NCI-H82 treated with DMSO at 0.1 percent for 48 hours (cell line): ENCODE data around the gene ARFGEF3.
"Not testable (repeated sequence)": the region's sequence is repeated elsewhere in the genome, so short reads cannot be mapped to it uniquely, and the experiment has no call there.

Source experiments
- DNase-seq: peaks from one replicate; lab custom pipeline; 2025; ENCODE audit not compliant: unreplicated experiment; lab: John Stamatoyannopoulos, UW

ARFGEF3 gene

DNA sequence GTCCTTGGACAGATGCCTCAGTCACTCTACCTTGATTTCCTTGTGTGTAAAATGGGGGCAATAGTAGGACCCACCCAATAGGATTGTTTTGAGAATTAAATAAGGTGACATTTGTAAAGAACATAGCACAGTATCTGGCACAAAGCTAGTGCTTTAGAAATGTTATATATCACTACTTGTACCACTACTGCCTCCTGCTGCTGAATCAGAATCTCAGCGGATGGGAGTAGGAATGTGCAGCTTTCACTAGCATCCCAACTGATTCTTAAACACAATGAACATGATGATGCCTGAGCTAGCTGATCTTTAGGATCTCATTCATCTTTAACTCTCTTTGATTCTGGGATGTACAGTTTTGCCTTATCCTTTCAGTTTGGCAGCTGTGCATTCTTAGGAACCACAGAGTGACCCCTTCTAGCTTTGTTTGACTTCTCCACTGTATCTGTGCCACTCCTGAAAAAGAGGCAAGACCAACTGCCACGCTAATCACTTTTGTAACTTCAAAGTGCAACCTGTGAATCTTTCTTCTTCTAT is 49.4 kb downstream of the ARFGEF3 start:
- DNase-seq, result no peak

DNA sequence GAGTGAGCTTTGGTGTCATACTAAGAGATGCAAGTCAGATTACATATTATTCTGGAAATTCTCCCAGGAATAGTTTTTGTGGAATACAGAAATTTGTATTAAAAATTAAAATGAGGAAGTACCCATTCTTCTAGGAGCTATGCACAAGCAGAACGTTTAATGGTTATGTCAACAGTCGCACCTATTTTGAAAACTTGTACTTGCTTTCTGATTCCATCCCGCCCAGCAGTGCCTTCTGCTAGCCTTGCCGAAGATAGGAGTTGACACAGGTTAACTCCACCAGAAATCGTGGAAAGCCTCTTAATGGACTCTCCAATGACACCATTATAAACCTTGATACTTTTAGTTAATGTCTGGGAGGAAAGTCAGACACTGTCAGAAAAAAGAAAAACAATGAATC is 49.9 kb downstream of the ARFGEF3 start:
- DNase-seq, result no peak

DNA sequence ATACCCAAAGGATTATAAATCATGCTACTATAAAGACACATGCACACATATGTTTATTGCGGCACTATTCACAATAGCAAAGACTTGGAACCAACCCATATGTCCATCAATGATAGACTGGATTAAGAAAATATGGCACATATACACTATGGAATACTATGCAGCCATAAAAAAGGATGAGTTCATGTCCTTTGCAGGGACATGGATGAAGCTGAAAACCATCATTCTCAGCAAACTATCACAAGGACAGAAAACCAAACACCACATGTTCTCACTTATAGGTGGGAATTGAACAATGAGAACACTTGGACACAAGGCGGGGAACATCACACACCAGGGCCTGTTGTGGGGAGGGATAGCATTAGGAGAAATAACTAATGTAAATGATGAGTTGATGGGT is 50.8 kb downstream of the ARFGEF3 start:
- DNase-seq, result not testable (repeated sequence)

DNA sequence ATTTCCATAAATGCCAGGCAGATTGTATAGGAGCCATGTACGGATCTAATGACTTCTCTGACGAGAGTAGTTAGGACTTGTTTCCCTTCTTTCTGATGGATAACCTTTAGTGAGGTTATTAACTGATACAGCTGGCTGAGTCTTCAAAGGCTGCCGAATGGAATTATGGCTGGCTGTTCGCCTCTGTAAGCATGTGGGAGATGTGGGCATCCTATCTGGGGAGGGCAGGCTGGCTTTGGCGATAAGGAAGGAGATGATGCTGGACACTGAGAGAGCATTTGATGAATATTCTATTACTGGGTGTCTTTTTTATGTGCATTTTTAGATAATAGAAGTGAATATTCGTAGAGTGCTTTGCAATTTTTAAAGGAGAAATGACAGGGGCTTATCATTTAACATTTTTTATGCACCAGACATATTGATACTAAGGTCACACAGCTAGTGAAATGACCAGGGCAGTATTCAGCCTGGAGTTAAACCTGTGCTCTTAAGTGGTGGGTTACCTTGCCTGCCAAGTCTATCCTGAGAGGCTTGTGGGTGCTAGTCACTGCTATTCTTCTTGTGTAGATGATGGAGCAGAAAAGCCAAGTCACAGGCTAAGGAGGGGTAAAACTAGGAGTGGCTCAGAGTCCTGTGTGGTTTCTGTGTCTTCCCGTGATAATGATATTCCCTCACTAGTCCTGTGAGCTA is 53.5 kb downstream of the ARFGEF3 start:
- no peak for DNase-seq

DNA sequence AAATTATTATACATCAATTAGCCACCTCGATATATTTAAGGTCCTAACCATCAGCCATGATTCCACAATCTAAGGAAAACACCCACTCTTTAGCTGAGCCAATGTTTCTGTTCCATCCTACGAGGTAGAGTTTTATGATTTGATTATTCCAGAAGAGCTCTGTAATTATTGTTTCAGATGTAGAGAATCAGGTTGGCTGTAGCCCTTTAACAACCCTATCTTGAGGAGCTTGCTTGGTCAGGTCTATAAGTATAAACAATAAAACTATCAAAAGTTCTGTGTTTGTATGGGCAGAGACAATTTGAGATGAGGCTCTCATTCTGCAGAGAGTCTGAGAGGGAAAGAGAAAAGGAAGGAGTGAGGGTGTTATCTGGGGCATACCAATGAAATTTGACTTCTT is 56.7 kb downstream of the ARFGEF3 start, which contains the start of gene PBOV1:
Gene PBOV1, minus strand, starts transcription at position 43 of the 400 bp plus-strand sequence. CDS start 96 bp downstream, outside the sequence.
- no peak for DNase-seq

DNA sequence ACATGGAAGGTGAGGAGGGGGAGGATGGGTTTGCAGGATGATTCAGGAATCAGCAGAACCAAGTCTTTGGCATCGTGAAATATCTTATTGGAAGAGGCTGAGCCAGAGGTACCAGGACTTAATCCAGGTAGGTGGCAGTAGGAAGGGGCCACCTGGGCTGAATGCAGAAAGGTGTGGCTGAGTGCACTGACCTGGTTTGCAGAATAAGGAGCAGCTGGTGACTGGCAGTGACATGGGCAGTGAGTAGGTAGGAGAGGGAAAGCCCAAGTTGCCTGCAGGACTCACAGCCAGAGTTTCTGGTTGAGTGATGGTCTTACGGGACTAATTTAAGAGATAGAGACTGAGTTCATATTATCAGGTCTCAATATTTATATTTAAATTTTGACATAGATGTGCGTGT is 57.7 kb downstream of the ARFGEF3 start:
- DNase-seq, result no peak

DNA sequence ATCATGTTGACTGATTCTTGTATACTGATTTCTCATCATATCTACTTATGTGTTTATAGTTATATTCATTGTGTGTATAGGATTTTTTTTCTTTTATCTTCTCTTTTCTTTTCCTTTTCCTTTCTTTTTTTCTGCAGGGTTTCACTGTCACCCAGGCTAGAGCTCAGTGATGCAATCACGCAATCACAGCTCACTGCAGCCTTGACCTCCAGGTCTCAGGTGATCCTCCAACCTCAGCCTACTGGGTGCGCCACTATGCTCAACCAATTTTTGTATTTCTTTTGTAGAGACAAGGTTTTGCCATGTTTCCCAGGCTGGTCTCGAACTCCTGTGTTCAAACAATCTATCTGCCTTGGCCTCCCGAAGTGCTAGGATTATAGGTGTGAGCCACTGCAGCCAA is 58.2 kb downstream of the ARFGEF3 start:
- DNase-seq, result no peak

DNA sequence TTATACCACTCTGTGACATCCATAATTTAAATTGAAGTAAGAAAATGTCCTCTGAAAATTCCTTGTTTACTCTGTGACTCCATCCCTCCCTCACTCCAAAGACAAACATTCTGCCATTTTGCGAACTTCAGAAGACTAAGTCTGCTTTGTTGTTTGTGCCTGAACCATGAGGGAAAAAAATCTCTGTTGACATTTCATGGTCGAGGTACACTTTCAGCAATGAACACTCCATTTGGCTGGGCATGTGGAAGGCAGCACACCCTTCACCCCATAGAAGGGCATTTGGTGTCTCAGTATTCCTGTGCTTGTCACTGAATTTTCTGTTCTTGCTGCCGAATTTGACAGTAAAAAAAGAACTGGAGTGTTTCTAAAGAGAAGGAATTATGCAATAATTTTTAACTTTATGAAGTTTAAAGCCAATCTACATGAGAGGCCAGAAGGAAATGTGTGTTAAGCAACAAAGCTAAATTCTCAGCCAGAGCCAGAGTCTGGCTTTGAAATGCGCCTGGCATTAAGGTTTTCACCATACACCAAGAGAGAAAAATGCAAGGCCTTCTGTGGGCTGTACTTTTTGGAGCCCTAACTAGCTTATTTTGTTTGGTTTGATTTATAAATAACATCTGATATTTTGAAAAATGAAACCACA is 61.3 kb downstream of the ARFGEF3 start:
- DNase-seq, result no peak

DNA sequence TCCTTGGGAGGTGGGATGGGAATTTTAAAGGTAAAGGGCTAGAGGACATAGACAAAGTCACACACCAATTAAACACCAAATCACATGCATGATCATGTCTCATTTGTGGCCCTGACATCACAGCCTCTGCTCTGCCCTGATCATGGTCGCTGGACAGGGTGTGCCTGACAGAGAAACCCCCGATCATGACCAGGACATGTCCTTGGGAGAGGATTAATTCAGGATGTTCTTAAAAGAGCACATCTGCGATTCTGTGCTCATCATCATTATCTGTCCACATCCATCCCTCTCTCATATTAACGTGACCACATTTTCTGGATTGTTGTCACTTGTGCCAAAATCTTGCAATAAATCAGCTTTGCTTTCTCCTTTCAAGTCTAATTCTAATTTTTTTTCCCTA is 64.2 kb downstream of the ARFGEF3 start:
- no peak for DNase-seq

DNA sequence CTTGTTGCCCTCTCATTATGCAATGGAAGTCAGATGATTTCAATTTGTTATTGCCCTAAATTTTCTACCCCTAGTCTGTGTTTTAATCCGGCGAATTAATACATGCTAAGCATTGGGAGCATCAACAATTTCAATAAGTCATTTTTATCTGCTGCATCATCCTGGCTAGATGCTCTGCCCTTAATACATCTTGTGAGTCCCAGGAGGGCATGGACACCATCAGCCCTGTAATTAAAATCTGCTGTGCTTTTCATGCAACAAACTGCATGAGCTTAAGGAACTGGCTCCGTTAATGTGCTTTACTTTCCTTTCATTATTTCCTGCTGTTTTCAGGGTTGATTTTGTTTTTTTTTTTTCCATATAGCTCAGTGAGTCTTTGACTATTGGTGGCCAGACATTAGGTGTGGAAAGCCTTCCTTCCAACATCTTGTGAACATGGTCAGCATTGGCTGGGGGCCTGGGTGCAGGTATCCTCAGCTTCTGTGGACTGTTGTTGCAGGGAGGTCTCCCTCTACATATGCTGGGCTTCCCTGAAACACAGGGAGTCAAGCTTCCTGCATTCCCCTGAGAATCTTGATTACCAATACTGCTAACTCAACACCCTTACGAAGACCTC is 65.1 kb downstream of the ARFGEF3 start:
- DNase-seq, result no peak

DNA sequence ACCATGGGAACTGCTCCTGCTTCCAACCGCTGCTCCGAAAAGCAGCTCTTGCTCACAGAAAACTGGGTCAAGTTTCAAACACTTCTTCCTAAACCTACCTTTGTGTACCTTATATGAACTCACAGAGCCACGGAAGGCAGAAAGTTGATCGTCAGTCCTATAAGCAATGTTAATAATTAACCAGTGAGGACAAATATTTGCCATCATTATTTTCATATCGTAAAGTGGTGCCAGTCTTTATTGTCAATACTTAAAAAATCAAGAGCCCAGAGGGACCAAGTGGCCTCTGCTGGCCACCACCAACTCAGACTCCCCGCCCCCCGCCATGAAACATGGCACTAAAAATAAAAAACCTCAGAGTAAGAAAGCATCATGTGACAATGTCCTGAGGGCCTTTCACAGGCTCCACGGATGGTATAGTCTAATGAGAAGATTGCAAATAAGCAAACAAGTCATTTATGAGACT is 65.6 kb downstream of the ARFGEF3 start:
- DNase-seq, result no peak

DNA sequence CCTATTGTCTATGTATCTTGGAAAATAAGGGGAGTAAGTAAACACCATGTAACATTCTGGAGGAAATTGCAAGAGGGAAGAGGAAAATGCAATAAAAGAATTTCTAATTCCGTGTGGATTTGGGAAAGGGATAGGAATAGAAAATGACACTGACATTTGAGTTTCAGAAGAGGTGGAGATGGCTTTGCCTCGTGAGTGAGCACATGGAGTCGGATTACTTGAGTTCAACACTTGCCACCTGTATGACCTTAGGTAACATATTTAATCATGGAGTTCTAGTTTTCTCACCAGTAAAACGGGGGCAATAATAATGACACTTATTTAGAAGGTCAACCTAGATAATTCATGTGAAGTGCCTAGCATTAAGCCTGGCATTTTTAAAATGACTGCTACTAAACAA is 67.3 kb downstream of the ARFGEF3 start:
- no peak for DNase-seq

DNA sequence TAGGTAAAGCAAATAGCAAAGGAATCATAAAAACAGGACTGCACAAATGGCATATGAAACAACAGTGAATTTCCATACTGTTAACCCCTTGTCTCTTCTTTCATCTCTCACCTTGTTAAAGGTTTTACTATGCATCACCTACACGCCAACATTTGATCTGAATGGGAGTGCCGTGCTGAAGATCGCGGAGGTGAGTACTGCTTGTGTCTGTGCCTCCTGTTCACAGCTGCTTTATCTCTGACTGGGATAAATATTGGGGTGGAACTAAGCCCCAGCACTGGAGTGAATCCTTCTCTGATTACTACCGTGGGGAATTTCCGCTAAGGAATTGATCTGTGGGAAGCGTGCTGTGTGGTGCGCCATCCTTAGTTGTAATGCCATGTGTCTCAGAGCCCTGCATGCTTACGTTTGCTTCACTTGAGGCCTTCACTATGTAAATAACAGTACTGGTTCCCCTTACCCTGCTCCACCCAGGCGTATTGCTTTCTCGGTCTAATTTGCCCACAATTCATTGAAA is 68.0 kb downstream of the ARFGEF3 start:
- DNase-seq, result no peak

DNA sequence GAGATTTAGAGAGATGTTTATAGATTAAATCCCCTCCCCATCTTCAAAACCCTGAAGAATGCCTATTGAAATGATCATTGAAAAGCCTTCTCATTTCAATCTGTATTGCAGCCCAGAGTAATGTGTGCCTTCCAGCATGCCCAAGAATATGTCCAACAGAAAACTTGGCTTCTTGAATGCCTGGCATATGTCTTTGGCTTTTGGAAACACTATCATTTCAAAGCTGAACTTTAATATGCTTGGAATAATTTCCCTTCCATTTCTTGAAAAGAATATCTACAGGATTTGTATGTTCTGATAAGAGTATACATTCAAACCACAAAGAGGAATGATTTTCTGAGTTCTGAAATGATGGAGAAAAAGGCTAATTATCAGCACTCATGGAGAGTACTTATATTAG is 68.5 kb downstream of the ARFGEF3 start:
- DNase-seq, result no peak

DNA sequence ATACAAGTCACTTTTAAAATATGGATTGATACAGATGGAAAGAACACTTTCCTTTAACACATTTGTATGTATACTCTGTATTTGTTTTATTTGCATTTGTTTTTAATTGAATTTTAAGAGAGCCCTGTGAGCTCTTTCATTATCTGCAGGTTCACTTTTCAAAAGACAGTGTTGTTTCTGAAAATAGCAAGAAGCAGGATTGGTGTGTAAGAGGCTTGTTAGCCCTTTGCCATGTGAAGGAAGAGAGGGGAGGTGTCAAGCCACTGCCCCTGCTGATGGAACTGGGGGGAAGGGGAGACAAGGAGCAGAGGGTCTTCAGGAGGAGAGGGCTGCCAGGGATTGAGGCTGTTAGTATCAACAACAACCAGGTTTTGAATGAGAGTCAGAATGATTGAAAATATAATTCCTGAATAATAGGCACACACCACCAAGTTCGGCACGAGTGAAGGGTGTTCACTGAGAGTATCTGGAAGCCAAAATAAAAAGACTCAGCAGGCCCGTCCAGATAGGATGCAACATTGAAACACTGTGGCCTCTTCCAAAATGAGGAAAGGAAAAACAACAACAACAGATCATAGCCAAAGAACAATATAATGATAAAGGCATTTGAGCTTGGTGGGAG is 69.1 kb downstream of the ARFGEF3 start:
- DNase-seq, result no peak

DNA sequence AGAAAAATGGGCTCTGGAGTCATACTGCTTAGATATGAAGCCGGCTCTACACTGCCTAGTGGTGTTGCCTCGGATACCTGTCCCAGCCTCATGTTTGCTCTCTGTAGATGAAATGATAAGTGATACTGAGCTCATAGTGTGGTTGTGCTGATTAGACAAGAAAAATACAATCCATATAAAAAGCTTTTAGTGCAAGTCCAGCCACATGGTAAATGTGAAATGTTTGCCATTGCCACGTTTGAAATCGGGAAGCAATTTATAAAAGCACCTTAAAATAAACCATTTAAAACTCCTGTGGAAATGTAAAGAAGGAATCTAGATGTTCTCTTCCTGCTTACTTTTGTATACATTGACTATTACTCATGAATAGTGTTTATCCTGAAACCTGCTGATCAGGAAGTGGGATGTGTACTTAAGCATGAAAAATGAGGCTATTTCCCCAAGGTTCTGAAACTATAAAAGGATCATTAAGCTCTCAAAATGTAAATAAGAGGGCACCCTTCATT is 69.7 kb downstream of the ARFGEF3 start:
- no peak for DNase-seq

DNA sequence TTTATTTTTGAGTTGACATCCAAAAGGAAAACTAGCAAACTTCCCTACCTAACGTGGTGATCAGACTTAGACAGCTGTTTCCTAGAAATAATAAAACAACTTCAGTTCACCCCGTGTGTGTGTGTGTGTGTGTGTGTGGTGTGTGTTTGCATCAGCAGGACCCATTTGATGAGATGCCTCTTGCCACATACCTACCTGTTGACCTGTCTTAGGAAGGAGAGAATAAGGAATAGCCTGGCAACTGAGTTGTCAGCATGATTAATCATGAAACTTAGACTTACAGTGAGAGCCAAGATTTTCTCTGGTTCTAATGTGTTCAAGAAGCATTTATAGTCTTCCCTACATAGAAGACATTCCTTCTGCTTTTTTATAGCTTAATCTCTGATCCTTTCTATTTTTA is 72.6 kb downstream of the ARFGEF3 start:
- no peak for DNase-seq

DNA sequence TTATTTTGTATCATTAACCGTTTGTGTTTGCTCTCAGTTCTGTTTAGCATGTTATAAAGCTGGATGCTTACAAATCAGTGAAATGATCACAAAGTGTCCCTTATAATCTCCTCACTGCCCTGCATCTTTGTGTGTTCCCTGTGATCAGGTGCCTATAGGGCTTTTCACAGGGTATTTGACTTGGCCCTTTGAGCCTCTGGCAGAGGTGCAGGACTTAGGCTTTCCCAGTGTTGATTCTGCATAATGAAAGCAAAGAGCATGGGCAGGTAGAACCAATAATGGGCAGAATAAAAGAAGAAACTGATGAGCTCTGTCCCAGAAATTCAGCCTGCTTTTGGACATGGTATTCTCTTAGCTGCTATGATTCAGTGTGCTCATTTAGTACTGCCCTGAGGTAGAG is 73.5 kb downstream of the ARFGEF3 start:
- DNase-seq, result no peak

DNA sequence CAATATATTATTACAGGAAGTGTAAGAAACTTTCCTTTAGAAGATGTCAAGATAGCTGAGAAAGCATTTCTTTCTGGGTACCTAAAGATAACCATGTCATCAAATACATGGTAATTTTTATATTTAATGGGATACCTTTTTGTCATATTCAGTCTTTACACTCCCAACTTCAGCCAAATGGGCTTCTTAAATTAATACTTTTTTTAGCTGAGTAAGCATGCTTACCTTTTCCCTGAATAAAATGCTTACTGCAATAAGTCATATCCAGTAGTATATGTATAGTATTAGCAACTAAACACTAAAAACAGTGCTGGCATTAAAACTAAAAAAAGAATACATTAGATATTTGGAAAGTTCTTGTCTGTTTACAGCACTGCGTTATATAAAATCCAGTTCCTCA is 74.0 kb downstream of the ARFGEF3 start:
- no peak for DNase-seq

DNA sequence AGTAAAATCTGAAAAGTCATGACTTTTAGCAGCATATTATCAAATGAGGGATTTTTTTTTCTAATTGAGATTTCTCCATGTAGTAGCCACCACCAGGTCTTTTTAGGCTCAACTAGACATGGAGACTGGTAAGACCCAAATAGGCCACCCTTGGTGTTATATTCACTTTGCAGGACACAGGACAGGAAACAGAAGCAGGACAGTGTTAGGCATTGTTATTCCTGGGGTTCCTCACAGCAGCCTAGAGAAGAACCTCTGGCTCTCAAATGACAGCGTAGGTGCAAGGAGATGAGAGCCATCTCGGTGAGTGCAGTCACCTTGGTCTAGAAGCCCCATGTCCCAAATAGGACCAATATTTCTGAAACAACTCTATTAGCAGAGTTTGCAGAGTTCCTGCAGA is 75.7 kb downstream of the ARFGEF3 start:
- no peak for DNase-seq

DNA sequence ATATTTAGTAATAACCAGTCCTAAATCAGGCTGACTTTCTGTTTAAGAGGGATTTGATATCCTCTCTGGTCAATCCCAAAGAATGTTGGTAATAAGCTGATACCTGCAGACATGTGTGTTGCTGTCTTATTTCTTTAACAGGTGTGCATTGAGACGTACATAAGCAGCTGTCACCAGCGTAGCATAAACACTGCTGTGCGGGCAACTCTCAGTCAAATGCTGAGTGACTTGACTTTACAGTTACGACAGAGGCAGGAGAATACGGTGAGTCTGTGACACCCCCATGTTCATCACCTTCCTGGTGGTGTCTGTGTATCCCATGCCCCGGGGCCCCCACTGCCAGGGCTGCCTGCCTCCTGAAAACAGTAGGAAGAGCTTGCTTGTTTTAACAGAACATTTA is 76.6 kb downstream of the ARFGEF3 start:
- DNase-seq, result no peak
